ENCODE results near the gene PPARA.

Gene PPARA

GRCh38 chr22:46147061-46147460, 3.3 kb upstream of the PPARA start:
- Histone ChIP-seq H2AFZ (ENCODE audit: low read length) (no peak overlapping the region), H3K9me3 (replicated peaks; ENCODE audit: insufficient read depth, low read length) (no peaks in the 10 kb centered on the region), H3K9me2 (replicated peaks; ENCODE audit: insufficient read depth, low read length) (no peaks in the 10 kb centered on the region), H3K4me1 (ENCODE audit: low read length) (peaks cover 7% of the 10 kb centered on the region), H3K79me2 (ENCODE audit: low read length) (peaks cover 8% of the 10 kb centered on the region), H3K4me3 (ENCODE audit: low read length) (no peak overlapping the region), H3K36me3 (replicated peaks; ENCODE audit: insufficient read depth, low read length) (no peaks in the 10 kb centered on the region), H3K27ac (ENCODE audit: low read length) (no peak overlapping the region), H3K9ac (ENCODE audit: low read length) (no peak overlapping the region), H3F3A (ENCODE audit: insufficient read depth, low read length) (peaks cover 8% of the 10 kb centered on the region; the same call in 1 of the 2 replicates), H3K27me3 (replicated peaks; ENCODE audit: insufficient read depth, low read length) (peaks cover 15% of the 10 kb centered on the region), H3K4me2 (ENCODE audit: low read depth, low read length) (no peak overlapping the region), H4K20me1 (ENCODE audit: insufficient read depth, low read length) (no peaks in the 10 kb centered on the region)
- no peak for TF ChIP-seq EZH2 (optimal IDR thresholded peaks at IDR 0.05; ENCODE audit: low read depth, low read length)
- no peak for TF ChIP-seq CTCF (IDR thresholded peaks at IDR 0.05; ENCODE audit: low read length)
- TF ChIP-seq EZH2phosphoT487 (IDR thresholded peaks at IDR 0.05; ENCODE audit: low read length), result no peak
- no peak for DNase-seq

GRCh38 chr22:46147471-46148267, 2.7 kb upstream of the PPARA start:
- no peaks in the 10 kb centered on the region for H3K9me3 ChIP-seq (replicated peaks; ENCODE audit: insufficient read depth, low read length)
- H3F3A ChIP-seq (ENCODE audit: insufficient read depth, low read length), result peaks cover 8% of the 10 kb centered on the region; the same call in 1 of the 2 replicates
- H3K79me2 ChIP-seq (ENCODE audit: low read length), result peaks cover 8% of the 10 kb centered on the region
- peaks cover 13% of the 10 kb centered on the region for H3K27me3 ChIP-seq (replicated peaks; ENCODE audit: insufficient read depth, low read length)
- DNase-seq, result no peak
- H3K9me2 ChIP-seq (replicated peaks; ENCODE audit: insufficient read depth, low read length), result no peaks in the 10 kb centered on the region
- H3K4me3 ChIP-seq (ENCODE audit: low read length), result no peak overlapping the region
- H3K4me2 ChIP-seq (ENCODE audit: low read depth, low read length), result no peak overlapping the region
- no peak overlapping the region for H3K27ac ChIP-seq (ENCODE audit: low read length)
- no peaks in the 10 kb centered on the region for H4K20me1 ChIP-seq (ENCODE audit: insufficient read depth, low read length)
- no peak overlapping the region for H2AFZ ChIP-seq (ENCODE audit: low read length)
- TF ChIP-seq EZH2 (optimal IDR thresholded peaks at IDR 0.05; ENCODE audit: low read depth, low read length), result no peak
- TF ChIP-seq EZH2phosphoT487 (IDR thresholded peaks at IDR 0.05; ENCODE audit: low read length), result no peak
- no peak for TF ChIP-seq CTCF (IDR thresholded peaks at IDR 0.05; ENCODE audit: low read length)
- no peak overlapping the region for H3K9ac ChIP-seq (ENCODE audit: low read length)
- no peaks in the 10 kb centered on the region for H3K36me3 ChIP-seq (replicated peaks; ENCODE audit: insufficient read depth, low read length)
- H3K4me1 ChIP-seq (ENCODE audit: low read length), result peaks cover 7% of the 10 kb centered on the region

- DNase-seq, result no peak
- Histone ChIP-seq H3K27ac (ENCODE audit: low read length) (no peak overlapping the region), H3K4me2 (ENCODE audit: low read depth, low read length) (no peak overlapping the region), H3K9ac (ENCODE audit: low read length) (no peak overlapping the region), H3K4me1 (ENCODE audit: low read length) (peaks cover 7% of the 10 kb centered on the region), H3K36me3 (replicated peaks; ENCODE audit: insufficient read depth, low read length) (no peaks in the 10 kb centered on the region), H4K20me1 (ENCODE audit: insufficient read depth, low read length) (no peaks in the 10 kb centered on the region), H3K4me3 (ENCODE audit: low read length) (no peak overlapping the region), H2AFZ (ENCODE audit: low read length) (no peak overlapping the region), H3K9me2 (replicated peaks; ENCODE audit: insufficient read depth, low read length) (no peaks in the 10 kb centered on the region), H3F3A (ENCODE audit: insufficient read depth, low read length) (peaks cover 8% of the 10 kb centered on the region; the same call in 1 of the 2 replicates), H3K79me2 (ENCODE audit: low read length) (peaks cover 8% of the 10 kb centered on the region), H3K9me3 (replicated peaks; ENCODE audit: insufficient read depth, low read length) (no peaks in the 10 kb centered on the region), H3K27me3 (replicated peaks; ENCODE audit: insufficient read depth, low read length) (peaks cover 12% of the 10 kb centered on the region)
- TF ChIP-seq EZH2phosphoT487 (IDR thresholded peaks at IDR 0.05; ENCODE audit: low read length) (no peak), EZH2 (optimal IDR thresholded peaks at IDR 0.05; ENCODE audit: low read depth, low read length) (no peak), CTCF (IDR thresholded peaks at IDR 0.05; ENCODE audit: low read length) (no peak)
Observed at GRCh38 chr22:46148336-46148735, 2.0 kb upstream of the PPARA start.

All from MM.1S (cell line).